DMS114 treated with DMSO at 0.1 percent for 48 hours (cell line): ENCODE results near the gene PRKG1.

Source experiments
- DNase-seq: peaks from one replicate; lab custom pipeline; 2025; ENCODE audit not compliant: unreplicated experiment; lab: John Stamatoyannopoulos, UW

Gene PRKG1

GRCh38 chr10:51215951-51216834 is 141.9 kb downstream of the PRKG1 start:
- no peak for DNase-seq

DNA sequence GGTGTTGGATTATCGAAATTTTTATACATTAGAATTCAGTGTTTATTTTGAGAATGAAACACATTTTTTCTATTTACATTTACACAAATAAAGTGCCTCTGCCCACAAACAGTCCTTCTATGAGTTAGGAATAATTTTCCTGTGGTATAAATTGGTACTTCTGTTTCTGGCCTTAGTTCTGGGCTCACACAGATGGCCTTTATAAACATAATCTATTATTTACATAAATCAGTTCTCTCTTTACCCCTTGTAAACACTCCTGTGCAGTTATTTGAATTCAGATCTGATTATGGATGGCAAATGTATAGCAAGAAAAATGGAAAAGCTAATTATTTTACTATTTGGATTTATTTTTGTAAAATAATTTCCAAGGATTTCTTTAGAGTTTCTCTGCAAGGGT is 143.2 kb downstream of the PRKG1 start:
- no peak for DNase-seq

- no peak for DNase-seq
Measured at GRCh38 chr10:51224671-51225161, 150.4 kb downstream of the PRKG1 start.

DNA sequence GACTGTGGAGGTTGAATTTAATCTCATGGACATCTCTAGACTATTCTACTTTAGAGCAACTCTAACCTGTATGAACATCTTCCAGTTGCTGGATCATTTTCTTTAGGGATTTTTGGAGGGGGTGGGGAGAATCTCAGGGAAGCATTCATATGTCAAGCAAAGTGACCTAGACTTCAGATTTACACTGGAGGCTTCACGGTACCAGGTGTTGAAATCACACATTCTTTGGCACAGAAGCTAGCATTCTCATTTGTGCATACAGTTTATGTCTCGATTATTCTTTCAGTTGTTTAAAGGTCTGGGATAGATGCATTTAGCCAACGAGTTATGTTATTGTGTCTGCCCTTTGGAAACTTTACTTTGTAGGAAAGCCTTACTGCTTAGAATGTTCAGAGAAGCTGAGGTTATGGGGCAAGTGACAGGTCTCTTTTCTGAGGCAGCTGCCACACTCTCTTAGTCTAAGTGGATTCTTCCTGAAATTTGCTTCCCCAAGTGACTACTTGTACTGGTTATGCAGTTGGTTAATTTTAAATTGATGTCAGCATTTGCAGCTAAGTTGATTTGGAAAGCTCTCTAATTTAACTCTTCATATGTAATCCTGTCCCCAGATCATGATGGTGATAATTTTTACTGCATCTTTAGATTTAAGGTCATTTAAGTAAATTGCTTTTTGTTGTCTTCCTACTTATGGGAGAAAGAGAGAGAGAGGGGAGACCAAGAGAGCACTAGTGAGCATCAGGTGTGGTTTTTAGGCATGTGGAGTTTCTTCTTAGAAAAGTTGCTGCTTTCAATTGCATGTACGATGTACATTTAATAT is 153.8 kb downstream of the PRKG1 start:
- no peak for DNase-seq

- DNase-seq = no peak
Measured at GRCh38 chr10:51228714-51229100, 154.4 kb downstream of the PRKG1 start.

GRCh38 chr10:51230887-51231585 is 156.7 kb downstream of the PRKG1 start:
- no peak for DNase-seq

- DNase-seq = no peak
Measured at GRCh38 chr10:51231754-51232153, 157.5 kb downstream of the PRKG1 start.

GRCh38 chr10:51233337-51234100 is 159.2 kb downstream of the PRKG1 start:
- no peak for DNase-seq

DNA sequence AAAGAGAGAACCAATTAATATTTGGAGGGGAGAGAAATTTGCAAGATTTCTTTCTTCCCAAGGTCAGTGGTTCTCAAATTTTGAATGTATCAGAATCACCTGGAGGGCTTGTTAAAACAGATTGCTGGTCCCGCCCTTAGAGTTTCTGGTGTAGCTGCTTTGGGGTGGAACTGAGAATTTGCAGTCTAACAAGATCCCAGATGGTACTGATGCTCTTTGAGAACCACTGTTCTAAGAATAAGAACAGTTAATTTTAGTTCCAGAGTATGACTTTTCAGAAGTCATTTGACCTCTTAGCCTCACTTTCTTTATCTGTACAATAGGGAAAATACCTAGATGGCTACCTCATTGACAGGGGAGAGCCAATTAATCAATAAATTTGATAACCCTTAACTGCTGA is 161.6 kb downstream of the PRKG1 start:
- no peak for DNase-seq

DNA sequence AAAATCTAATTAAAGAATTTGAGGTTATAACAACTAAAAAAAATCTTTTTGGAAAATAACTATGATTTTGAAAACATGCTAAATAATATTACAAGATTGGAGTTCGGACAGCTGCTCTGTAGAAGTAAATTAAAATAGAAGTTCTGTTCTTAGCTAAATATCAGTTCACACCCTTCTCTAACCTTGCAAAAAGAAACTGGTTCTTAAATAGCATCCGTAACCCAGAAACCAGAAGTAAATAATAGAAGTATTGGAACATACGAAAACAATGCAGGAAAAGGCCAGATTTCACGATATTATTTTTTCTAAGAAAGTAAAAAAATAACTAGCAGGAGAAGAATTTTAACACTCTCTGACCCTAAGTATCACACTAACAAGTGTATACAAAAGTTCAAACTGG is 164.7 kb downstream of the PRKG1 start:
- no peak for DNase-seq

DNA sequence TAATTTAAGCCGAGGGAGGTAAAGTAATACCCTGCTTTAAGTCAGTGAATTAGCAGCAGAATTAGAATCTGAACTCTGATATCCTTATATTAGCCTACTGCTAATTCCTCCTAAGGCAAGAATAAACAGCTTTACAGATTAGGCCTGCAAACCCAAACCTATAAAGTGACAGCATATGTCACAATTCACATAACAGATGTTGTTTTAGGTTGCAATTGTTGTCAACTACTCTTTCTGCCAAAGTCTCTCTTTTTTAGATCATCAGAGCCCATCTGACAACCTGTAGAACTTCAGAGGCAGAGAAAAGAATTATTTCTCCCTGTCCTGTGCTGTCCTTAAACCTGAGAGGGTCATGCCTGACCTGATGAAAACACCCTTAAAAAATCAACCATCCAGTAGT is 167.2 kb downstream of the PRKG1 start:
- DNase-seq = no peak

DNA sequence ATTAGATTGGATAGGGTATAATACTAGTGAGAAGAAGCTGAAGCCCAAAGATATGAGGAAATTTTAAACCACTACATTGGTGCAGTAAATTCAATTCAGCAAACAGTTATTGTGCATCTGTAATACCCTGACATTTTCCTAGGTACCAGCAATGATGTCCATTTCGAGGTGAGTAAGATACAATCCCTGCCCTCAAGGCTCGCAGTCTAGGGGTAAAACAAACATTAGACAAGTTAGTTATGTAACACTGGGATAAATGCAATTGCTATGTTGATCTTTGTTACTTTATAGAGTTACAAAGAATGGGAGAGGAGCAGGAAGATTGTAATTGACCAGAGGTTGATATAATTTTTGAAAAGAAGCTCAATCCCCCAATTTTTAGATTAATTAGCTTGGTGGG is 168.1 kb downstream of the PRKG1 start:
- no peak for DNase-seq

GRCh38 chr10:51244309-51244708 is 170.0 kb downstream of the PRKG1 start:
- no peak for DNase-seq

DNA sequence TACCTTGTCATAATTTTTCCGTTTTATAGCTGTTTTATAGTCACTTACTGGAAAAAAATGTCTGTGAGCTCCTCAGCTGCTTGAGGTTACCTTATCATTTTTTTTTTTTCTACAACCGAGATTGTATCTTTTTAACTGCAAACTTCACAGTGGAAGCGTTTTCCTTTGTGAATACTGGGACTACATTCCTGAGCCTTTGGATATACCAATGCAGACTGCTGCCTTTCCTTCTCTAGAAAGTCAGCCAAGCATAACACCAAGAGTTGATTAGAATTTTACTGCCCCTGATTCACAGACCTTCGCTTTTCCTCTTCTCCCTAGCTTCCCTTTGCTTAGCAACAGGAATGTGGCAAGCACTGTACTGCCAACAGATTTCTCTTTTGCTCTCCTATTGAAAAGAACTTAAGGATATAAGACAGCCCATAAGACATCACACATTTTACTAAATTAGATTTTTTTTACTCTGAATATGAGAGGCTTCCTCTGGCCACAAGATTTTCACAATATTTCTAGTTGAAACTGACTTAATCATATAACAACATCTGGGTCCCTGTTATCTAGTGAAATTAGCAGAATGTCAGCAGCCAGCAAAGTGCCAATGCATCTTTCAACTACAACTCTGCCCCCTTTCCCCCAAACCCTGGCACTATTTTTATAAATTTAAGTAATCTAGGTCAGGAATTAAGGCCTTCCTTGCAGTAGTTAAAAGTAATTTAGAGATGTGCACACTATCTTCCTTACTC is 170.6 kb downstream of the PRKG1 start:
- no peak for DNase-seq

DNA sequence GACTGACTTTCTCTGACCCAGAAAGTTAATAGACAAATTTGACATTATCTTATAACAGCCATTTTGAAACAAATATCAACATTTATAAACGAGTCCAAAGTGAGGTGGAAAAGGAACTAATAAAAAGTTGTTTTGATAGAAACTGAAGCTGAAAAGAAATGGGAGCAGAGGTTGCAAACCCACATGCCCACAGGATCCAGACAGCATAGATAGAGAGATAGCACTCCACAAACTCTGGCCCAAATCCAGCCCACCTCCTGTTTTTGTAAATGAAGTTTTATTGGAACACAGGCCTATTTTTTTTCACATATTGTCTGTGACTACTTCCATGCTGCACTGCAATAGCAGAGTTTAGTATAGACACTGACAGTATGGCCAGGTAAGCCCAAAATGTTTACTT is 171.9 kb downstream of the PRKG1 start:
- DNase-seq = no peak

- DNase-seq = no peak
Measured at GRCh38 chr10:51250278-51250920, 176.1 kb downstream of the PRKG1 start.

- DNase-seq = no peak
Measured at GRCh38 chr10:51251110-51251509, 176.8 kb downstream of the PRKG1 start.

DNA sequence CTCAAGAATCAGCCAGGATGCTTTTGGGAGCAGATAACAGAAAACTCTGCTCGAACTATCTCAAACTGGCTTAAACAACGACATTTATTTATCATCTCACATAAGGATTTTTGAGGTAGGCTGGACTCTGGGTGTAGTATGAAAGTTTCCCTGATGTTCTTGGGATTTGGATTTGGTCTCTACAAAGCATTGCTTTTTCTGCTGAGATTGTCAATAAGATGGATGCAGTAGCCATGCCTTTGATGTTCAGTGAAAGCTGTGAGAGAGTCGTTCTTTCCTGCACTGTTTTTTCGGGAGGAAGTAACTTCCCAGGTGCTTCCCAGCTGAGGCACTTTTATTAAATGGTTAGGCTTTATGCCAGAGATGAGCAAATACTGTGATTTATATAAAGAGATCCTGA is 181.1 kb downstream of the PRKG1 start:
- no peak for DNase-seq

DNA sequence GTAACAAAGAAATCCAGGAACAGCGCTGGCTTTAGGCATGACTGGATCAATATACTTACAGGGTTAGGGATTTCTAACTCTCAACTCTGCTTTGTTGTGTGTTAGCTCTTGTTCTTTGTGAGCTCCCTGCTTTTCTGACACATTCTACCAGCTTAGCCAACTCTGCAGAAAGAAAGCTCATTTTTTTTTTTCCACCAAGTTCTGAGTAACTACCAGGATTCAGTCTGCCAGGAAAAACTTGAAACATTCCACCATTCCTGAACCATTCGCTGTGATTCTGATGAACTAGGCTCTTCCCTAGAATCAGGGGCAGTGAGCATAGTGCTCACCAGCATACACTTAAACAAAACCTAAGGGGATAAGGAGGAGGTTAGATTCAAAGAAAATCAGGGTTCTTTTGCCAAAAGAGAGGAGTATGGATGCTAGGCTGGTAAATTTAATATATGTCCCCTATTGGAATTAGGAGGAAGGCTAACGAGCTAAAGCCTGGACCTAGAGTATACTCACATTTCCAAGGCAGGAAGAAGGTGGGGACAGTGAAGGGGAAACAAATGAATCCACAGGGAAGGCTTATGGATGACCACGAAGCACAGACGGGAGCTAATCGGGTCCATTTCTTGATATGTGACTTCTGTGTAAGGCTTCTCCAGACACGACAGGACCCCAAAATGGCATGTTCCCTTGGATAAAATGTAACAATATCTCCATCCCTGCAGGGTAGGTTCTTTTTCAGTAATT is 183.4 kb downstream of the PRKG1 start:
- no peak for DNase-seq
